GM12872 (cell line): ENCODE measurements around the gene BOD1.

Experiments used
- CTCF ChIP-seq: IDR thresholded peaks from 3 replicates; pipeline ENCODE4 v1.5.1; 2011; ENCODE audit warnings: low read depth, mild to moderate bottlenecking, low read length, moderate library complexity; ENCODE audit not compliant: insufficient read depth

Gene BOD1

GRCh38 chr5:173623789-173624188, 7.3 kb upstream of the BOD1 start:
- TF ChIP-seq CTCF = no peak

- TF ChIP-seq CTCF = no peak
These were observed 6.9 kb upstream of the BOD1 start for GRCh38 chr5:173623296-173623771.

- TF ChIP-seq CTCF = no peak
These were observed 6.0 kb upstream of the BOD1 start for GRCh38 chr5:173622183-173623047.

- TF ChIP-seq CTCF = no peak
These were observed 4.3 kb upstream of the BOD1 start for GRCh38 chr5:173620784-173621183.

GRCh38 chr5:173618927-173619519, 2.6 kb upstream of the BOD1 start:
- peak; percentile 72 for TF ChIP-seq CTCF

- TF ChIP-seq CTCF = peak; percentile 74
These were observed 420 bp downstream of the BOD1 start for GRCh38 chr5:173615884-173616576.

- TF ChIP-seq CTCF = no peak
These were observed 1.9 kb downstream of the BOD1 start for GRCh38 chr5:173614591-173614990.
